ENCODE results near the gene RASSF8.

The RASSF8 gene

DNA sequence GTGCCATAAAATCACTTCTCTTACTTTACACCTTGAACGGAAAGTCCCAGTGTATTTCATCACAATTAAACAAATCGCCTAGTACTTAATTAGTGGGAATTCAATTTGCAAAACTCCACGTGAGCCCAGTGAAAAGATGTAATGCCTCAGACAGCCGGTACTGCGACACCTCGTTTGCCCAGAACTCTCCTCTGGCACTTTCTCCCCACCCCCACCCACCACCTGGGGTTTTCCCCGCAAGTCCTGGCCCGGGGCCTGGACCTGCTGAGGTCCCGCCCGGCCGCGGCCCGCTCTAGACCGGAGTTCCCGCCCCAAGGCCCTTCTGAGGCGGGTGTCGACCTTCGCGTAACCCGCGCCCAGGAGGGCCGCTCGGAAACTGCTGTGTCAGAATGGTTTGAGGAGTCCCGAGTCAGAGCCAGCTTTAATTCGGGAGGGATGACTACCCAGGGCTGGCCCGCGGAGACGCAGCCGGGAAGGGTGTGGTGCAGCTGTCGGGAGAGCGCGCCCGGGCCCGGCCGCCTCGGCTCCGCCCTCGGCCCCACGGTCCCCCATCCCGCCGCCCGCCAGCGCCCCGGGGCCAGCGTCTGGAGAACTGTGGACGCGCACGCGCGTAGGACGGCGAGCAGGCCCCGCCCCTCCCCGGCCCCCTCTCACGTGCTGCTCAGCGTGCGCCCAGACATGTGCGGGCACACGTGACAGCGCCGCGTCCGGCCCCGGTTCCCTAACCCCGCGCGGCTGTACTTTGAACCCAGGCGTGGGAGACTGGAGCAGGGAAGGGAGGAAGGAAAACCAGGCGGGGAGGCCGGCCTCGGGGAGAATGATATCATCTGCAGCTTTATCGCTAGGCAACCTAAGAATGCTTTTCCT is 155.6 kb downstream of the RASSF8 start:
- peak; percentile 83 for DNase-seq

GRCh38 chr12:26114720-26115401 is 156.4 kb downstream of the RASSF8 start:
- no peak for DNase-seq

DNA sequence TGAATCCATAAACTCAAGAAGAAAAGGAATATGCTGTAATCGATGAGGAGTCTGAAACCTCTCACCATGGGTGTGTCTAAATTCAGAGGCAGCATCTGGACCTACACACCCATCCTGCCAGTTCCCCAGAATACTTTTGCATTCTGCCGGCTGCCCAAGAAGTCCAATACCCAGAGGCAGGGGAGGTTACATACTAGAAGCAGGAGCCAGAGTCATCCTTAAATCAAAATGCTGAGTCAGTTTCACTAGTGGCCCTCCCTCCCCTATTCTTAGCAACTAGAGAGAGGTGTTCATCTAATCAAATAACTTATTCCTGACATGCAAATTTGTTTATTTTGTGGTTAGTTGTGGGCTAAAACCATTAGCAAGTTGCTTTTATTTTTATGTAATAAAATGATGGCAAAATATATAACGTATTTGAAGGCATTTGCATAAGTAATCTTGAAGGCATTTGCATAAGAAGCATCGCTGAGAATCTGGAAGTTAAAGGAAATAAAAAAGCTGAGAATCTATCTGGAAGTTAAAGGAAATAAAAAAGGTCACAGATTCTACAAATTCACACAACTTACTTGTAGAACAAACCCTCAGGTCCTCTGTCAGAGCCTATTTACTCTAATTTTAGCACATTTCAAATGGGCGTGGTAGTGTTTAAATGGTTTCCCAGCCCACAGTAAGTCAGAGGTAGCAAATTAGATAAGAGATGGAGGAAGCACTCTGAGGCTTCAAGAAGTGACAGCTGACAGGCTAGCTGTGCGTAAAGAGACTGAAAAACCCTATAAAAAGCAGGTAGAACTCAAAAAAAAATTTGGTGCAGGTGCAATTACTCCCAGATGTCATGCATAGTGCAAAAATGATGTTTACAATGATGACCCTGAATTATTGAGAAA is 158.6 kb downstream of the RASSF8 start:
- DNase-seq: no peak

GRCh38 chr12:26118308-26118707 is 159.8 kb downstream of the RASSF8 start:
- DNase-seq: no peak

- peak; percentile 25 for DNase-seq
Measured at GRCh38 chr12:26119391-26119989, 161.0 kb downstream of the RASSF8 start.

DNA sequence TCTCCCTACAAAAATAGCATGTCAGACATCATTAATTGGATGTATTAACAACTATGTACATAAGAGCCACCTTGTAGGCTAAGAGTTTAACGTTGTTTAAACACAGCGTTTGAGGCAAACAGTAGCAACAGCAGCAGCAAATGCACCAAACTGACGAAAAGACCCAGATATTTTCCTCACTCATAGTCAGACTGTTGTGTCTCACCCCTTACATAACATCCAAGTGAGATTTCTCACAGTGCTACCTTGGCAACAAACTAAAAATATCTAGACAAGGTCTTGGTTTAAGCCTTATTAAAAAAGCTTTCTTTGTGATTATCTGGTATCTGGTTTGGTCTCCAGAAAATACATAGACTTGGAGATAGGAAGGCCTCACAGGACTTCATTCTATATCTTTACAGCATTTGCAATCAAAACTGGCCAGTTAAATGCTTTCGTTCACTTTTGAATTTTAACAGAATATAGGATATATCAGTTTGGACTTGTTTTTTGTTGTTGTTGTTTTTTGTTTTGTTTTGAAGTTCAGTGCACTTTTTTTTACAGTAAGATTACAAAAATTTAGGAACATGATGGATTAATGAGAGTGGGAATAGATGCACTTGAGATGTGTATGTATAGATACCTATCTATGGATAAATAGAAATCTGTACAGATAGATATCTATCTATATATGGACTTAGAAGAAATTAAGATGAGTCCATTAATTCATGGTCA is 162.2 kb downstream of the RASSF8 start:
- no peak for DNase-seq

DNA sequence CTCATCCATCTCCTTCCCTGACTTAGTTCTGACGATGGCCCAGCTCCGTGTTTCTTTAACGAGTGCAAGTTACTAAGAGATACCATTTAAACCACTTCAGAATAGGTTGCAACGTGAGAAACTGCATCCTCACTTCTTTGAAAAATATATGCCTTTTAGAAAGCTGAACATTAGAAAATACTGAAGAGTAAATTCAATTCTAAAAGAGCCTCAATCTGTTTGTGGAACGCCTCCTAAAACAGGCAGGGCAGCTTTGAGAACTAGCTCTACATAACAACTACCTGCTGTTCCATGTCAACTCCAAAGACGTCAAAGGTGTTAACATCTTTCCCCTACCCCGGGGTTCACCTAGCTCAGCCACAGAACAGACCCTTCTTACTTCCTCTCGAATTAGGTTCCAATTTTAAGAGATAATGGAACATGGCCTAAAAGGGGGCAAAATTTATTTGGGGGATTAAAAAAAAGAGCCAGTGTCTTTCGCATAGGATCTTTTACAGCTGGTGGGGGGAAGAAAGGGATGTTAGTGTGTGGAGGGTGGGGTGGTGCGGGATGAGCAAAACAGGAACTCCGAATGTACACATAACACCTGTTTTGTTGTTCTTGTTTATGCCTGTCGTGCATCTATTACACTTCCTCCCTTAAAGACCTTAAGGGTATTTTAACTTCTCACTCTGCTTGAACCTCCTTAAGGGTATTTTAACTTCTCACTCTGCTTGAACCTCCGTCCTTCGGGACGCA is 163.0 kb downstream of the RASSF8 start:
- no peak for DNase-seq

DNA sequence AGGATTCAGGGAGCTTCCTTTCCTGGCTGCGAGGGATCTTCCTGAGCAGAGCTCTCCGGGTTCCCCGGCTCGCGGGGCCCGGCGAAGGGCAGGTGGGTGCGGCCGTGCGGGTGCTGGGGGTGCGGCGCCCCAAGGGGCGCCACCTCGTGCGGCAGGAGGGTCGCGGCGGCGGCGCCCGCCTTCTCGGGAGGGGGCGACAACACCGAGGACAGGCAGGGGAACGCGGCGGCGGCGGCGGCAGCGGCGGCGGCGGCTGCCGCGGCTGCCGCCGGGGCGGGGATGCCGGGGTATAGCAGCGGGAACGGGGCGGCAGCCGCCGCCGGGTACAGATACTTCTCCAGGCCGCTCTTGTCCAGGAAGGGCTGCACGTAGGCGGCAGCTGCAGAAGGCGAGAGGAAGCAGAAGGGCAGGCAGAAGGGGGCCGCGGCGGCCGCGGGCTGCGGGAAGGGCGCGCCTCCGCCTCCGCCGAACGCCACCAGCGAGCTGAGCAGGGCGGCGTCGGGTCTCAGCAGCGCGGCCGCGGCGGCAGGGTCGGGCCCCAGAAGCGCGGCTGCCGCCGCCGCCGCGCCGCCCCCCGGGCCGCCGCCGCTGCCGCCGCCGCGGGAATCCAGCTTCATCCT is 163.7 kb downstream of the RASSF8 start:
- DNase-seq: peak; percentile 29

DNA sequence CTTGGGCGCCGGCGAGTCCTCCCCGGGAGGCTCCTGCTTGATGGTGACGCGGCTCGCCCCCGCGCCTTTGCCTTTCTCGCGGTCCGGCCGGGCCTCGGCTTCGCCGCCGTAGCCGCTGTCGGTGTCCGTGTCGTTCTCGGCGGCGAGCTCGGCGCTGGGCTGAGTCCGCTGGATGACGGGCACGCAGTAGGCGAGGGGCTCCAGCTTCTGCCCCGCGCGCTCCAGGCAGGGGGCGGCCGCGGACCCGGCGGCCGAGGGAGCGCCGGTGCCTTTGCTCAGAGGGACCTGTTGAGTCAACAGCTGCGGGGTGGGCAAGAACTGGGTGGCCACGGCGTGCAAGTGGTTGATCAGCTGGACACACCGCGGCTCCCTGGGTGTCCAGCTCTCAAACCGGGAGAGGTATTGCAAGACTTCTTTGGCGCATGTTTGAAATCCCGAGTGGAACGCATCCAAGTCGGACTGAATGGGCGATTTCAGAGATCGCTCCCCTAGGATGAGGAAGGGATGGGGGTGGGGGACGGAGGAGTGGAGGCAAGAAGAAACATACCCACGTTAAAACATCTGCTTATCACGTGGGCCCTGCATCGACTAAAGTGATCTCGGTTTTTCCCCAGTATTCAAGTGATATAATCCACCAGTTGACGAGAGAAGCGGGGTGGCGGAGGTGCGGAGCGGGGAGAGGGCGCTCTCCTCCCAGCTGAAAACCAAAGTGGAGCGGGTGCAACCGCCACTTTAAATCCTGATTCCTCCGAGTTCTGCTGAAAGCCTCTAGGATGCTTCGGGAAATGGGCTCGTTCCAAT is 164.4 kb downstream of the RASSF8 start:
- peak; percentile 27 for DNase-seq

DNA sequence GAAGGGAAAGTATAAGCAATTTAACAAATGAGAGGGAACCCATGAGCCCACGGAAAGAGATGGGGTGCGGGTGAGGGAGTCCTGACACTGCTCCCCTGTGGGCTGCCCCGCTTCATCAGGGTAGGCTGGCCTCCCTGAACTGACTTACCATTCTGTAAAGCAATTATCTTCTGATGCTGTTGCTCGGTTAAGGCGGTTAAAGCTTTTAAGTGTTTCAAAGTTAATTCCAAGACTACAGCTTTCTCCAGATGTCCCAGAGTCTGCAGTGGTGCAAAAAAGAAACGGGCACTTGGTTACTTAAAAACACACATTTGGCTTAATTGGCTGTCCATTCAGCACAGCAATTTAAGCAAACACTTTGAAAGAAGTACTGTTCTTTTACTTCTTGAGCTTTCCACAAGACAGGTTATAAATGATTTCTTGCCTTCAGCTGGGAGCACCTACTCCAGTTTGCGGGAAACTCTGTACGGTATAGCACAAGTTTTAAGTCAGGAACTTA is 165.0 kb downstream of the RASSF8 start:
- DNase-seq: no peak

DNA sequence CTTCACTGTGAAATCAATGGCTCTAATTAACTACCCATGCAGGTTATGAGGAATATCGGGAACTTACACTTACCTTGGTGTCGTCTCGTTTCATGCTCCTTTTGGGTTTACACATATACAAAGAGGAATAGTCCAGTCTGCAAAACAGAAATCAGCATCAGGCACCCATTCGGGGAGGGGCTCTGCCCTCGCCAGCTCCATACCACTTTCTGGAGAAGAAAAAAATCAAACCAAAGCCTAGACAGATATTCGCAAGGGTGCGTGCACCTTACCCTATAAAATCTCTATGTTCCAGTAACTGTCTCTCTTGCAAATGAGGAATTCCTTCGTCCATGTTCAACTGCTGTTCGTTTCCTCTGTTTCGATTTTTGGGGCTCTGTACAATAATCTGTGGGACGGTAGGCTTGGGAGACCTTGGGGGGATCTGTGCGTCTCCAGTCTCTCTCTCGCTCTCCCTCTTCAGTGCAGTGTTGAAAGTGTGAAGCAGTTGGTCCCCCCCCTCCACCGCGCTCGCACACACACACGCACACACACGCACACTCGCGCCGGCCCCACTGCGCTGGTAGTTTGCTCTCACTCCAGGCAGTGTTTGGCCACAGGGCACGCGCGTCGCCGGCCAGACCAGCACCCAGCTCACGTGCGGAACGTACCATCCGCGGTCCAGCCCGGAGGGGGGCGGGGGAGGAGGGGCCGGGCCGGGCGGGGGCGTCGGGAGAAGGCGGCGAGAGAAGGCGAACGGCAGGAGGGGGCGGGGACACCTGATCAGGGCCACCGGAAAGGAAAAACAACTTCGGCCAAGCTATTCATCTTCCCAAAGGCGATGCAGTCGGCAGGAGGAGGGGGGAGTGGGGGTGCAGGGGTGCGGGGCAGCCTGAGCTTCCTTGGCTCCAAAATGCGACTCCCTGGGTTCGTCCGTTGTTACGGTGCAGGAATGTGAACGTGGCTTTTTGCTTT is 166.2 kb downstream of the RASSF8 start, which contains the start of gene BHLHE41:
Gene BHLHE41, minus strand, starts transcription at position 592 of the 954 bp plus-strand sequence. Its CDS starts 258 bp downstream, at position 334.
- DNase-seq: no peak

GRCh38 chr12:26125400-26126339 is 167.2 kb downstream of the RASSF8 start:
- peak; percentile 44 for DNase-seq

- peak; percentile 47 for DNase-seq
Measured at GRCh38 chr12:26126340-26127284, 168.1 kb downstream of the RASSF8 start.

GRCh38 chr12:26127404-26127803 is 168.9 kb downstream of the RASSF8 start:
- DNase-seq: no peak

DNA sequence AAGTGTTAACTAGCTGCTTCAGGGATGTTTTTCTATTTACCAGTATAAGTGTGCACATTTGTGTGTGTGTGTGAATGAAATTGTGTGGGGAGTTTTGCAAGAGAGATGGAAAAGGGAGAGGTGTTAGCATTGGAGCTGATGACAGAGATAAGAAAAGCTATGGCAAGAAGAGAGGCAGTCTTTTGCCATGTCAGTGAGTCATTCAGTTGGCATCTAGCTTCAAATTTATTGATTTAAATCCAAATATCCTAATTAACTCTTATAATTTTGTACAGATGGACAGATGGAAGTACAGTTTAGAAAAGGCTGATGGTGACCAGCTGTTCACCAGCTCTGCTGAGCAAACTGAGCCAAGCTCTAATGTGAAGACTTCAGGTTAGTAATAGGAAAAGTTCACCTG is 169.7 kb downstream of the RASSF8 start:
- no peak for DNase-seq
